ENCODE measurements around the gene CHRD. TPM values are rescaled to one million over a fixed set of nuclear protein-coding genes. Genes with fewer than 3 reads are reported as not detected.

Gene CHRD
- total RNA-seq, 1 donor from 2014 or later, result 47.1 TPM

- Mint-ChIP-seq H3K27me3 (ENCODE audit: unreplicated experiment) (peaks cover 11% of the 10 kb centered on the region), H3K27ac (ENCODE audit: unreplicated experiment) (no peak overlapping the region), H3K36me3 (ENCODE audit: unreplicated experiment) (no peaks in the 10 kb centered on the region), H3K9me3 (ENCODE audit: unreplicated experiment) (no peaks in the 10 kb centered on the region), H3K4me1 (ENCODE audit: low read depth, unreplicated experiment) (no peaks in the 10 kb centered on the region), H3K4me3 (ENCODE audit: unreplicated experiment) (no peak overlapping the region)
- no peak for DNase-seq
- TF ChIP-seq, protein P1, sequence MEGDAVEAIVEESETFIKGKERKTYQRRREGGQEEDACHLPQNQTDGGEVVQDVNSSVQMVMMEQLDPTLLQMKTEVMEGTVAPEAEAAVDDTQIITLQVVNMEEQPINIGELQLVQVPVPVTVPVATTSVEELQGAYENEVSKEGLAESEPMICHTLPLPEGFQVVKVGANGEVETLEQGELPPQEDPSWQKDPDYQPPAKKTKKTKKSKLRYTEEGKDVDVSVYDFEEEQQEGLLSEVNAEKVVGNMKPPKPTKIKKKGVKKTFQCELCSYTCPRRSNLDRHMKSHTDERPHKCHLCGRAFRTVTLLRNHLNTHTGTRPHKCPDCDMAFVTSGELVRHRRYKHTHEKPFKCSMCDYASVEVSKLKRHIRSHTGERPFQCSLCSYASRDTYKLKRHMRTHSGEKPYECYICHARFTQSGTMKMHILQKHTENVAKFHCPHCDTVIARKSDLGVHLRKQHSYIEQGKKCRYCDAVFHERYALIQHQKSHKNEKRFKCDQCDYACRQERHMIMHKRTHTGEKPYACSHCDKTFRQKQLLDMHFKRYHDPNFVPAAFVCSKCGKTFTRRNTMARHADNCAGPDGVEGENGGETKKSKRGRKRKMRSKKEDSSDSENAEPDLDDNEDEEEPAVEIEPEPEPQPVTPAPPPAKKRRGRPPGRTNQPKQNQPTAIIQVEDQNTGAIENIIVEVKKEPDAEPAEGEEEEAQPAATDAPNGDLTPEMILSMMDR (IDR thresholded peaks at IDR 0.05; ENCODE audit: partially characterized antibody, unreplicated experiment), result no peak
These were observed 6.4 kb downstream of the CHRD start for GRCh38 chr3:184386047-184386806.

GRCh38 chr3:184387174-184387714 is 7.4 kb downstream of the CHRD start:
- no peaks in the 10 kb centered on the region for H3K9me3 Mint-ChIP-seq (ENCODE audit: unreplicated experiment)
- no peak overlapping the region for H3K27ac Mint-ChIP-seq (ENCODE audit: unreplicated experiment)
- TF ChIP-seq, protein P1 (IDR thresholded peaks at IDR 0.05; ENCODE audit: partially characterized antibody, unreplicated experiment), result no peak

DNA sequence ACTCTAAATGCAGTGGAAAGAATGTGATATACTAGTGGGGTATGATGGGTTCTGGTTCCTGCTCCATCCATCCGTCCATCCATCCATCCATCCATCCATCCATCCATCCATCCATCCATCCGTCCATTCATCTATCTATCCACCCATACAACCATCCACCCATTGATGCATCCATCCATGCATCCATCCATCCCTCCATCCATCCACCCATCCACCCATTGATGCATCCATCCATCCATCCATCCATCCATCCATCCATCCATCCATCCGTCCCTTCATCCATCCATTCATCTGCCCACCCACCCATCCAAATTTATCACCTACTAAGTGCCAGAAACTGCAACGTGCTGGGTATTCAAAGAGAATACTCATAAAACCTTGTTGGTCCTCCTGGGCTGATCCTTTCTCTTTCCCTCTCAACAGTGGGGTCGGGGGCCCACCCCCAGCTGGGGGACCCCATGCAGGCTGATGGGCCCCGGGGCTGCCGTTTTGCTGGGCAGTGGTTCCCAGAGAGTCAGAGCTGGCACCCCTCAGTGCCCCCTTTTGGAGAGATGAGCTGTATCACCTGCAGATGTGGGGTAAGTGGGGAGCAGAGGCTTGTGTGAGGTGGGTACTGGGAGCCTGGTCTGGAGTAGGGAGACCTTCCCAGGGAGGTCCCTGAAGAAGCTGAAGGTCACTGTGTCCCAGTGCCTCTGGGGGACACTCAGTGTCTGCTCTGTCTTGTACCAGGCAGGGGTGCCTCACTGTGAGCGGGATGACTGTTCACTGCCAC is 8.5 kb downstream of the CHRD start:
- Mint-ChIP-seq H3K27ac (ENCODE audit: unreplicated experiment) (no peak overlapping the region), H3K9me3 (ENCODE audit: unreplicated experiment) (no peaks in the 10 kb centered on the region), H3K4me1 (ENCODE audit: low read depth, unreplicated experiment) (no peaks in the 10 kb centered on the region), H3K27me3 (ENCODE audit: unreplicated experiment) (peaks cover 11% of the 10 kb centered on the region), H3K4me3 (ENCODE audit: unreplicated experiment) (no peak overlapping the region), H3K36me3 (ENCODE audit: unreplicated experiment) (no peaks in the 10 kb centered on the region)
- no peak for DNase-seq
- TF ChIP-seq, protein P1 (IDR thresholded peaks at IDR 0.05; ENCODE audit: partially characterized antibody, unreplicated experiment), result no peak

More at GRCh38 chr3:184387174-184387714, 7.4 kb downstream of the CHRD start:
- DNase-seq, result no peak
- Mint-ChIP-seq H3K36me3 (ENCODE audit: unreplicated experiment) (no peaks in the 10 kb centered on the region), H3K27me3 (ENCODE audit: unreplicated experiment) (peaks cover 11% of the 10 kb centered on the region), H3K4me1 (ENCODE audit: low read depth, unreplicated experiment) (no peaks in the 10 kb centered on the region), H3K4me3 (ENCODE audit: unreplicated experiment) (no peak overlapping the region)

GRCh38 chr3:184388936-184389230 is 9.0 kb downstream of the CHRD start:
- TF ChIP-seq, protein P1 (IDR thresholded peaks at IDR 0.05; ENCODE audit: partially characterized antibody, unreplicated experiment), result no peak
- no peak overlapping the region for H3K27ac Mint-ChIP-seq (ENCODE audit: unreplicated experiment)
- peaks cover 9% of the 10 kb centered on the region for H3K27me3 Mint-ChIP-seq (ENCODE audit: unreplicated experiment)
- H3K4me3 Mint-ChIP-seq (ENCODE audit: unreplicated experiment), result no peak overlapping the region
- no peaks in the 10 kb centered on the region for H3K36me3 Mint-ChIP-seq (ENCODE audit: unreplicated experiment)
- no peaks in the 10 kb centered on the region for H3K4me1 Mint-ChIP-seq (ENCODE audit: low read depth, unreplicated experiment)
- DNase-seq, result no peak
- no peaks in the 10 kb centered on the region for H3K9me3 Mint-ChIP-seq (ENCODE audit: unreplicated experiment)

DNA sequence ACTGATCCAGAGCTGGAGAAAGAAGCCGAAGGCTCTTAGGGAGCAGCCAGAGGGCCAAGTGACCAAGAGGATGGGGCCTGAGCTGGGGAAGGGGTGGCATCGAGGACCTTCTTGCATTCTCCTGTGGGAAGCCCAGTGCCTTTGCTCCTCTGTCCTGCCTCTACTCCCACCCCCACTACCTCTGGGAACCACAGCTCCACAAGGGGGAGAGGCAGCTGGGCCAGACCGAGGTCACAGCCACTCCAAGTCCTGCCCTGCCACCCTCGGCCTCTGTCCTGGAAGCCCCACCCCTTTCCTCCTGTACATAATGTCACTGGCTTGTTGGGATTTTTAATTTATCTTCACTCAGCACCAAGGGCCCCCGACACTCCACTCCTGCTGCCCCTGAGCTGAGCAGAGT is 9.5 kb downstream of the CHRD start:
- TF ChIP-seq, protein P1 (IDR thresholded peaks at IDR 0.05; ENCODE audit: partially characterized antibody, unreplicated experiment), result no peak
- H3K4me1 Mint-ChIP-seq (ENCODE audit: low read depth, unreplicated experiment), result no peaks in the 10 kb centered on the region
- no peak for DNase-seq
- peaks cover 9% of the 10 kb centered on the region for H3K27me3 Mint-ChIP-seq (ENCODE audit: unreplicated experiment)
- H3K27ac Mint-ChIP-seq (ENCODE audit: unreplicated experiment), result no peak overlapping the region
- no peak overlapping the region for H3K4me3 Mint-ChIP-seq (ENCODE audit: unreplicated experiment)
- no peaks in the 10 kb centered on the region for H3K9me3 Mint-ChIP-seq (ENCODE audit: unreplicated experiment)
- H3K36me3 Mint-ChIP-seq (ENCODE audit: unreplicated experiment), result no peaks in the 10 kb centered on the region
